ENCODE results near the gene CNTNAP2.

- TF ChIP-seq CTCF (IDR thresholded peaks at IDR 0.05) = no peak
- no peak for TF ChIP-seq POLR2A (IDR thresholded peaks at IDR 0.05)
- TF ChIP-seq EP300 (IDR thresholded peaks at IDR 0.05) = no peak
Observed at GRCh38 chr7:146405737-146406136, 289.1 kb downstream of the CNTNAP2 start.

All from stomach (tissue), 4 donors.